Measurements from ENCODE around the gene TRPM6. TPM values are rescaled to one million over a fixed set of nuclear protein-coding genes. Genes with fewer than 3 reads are reported as not detected.

Gene TRPM6
- total and polyA plus RNA-seq, 2 experiments from 2014 or later = 0.23 to 0.87 TPM

GRCh38 chr9:74683322-74683721 is 204.4 kb downstream of the TRPM6 start:
- Histone ChIP-seq H3K27ac (ENCODE audit: low read depth) (no peak overlapping the region), H3K4me3 (no peak overlapping the region), H3F3A (replicated peaks; ENCODE audit: low read depth) (no peaks in the 10 kb centered on the region), H3K4me1 (ENCODE audit: insufficient read depth) (no peaks in the 10 kb centered on the region), H3K27me3 (ENCODE audit: insufficient read depth) (no peaks in the 10 kb centered on the region), H3K36me3 (ENCODE audit: insufficient read depth) (no peaks in the 10 kb centered on the region), H3K9me2 (ENCODE audit: insufficient read depth) (no peaks in the 10 kb centered on the region), H2AFZ (no peak overlapping the region), H3K4me2 (no peak overlapping the region), H4K20me1 (replicated peaks; ENCODE audit: insufficient read depth) (no peaks in the 10 kb centered on the region), H3K79me2 (replicated peaks; ENCODE audit: insufficient read depth) (no peaks in the 10 kb centered on the region)
- no peak for DNase-seq (ENCODE audit: low spot score)
- Mint-ChIP-seq H3K4me1 (no peaks in the 10 kb centered on the region), H3K9me3 (no peaks in the 10 kb centered on the region), H3K27ac (no peak overlapping the region), H3K27me3 (ENCODE audit: insufficient read depth, low read depth, poor library complexity) (no peaks in the 10 kb centered on the region), H3K36me3 (ENCODE audit: low read depth) (no peaks in the 10 kb centered on the region), H3K4me3 (no peak overlapping the region)
- ATAC-seq = no peak
- TF ChIP-seq ZNF331 (CRISPR knock-in tag; IDR thresholded peaks at IDR 0.05; ENCODE audit: low read depth) (no peak), EZH2phosphoT487 (IDR thresholded peaks at IDR 0.05; ENCODE audit: unreplicated experiment) (no peak), STAT1 (IDR thresholded peaks at IDR 0.05; ENCODE audit: unreplicated experiment) (no peak), ETS1 (IDR thresholded peaks at IDR 0.05) (no peak), ZNF114 (CRISPR knock-in tag; IDR thresholded peaks at IDR 0.05) (no peak), JUNB (IDR thresholded peaks at IDR 0.05; ENCODE audit: unreplicated experiment) (no peak), POLR2AphosphoS5 (IDR thresholded peaks at IDR 0.05; ENCODE audit: low read depth) (no peak), CREB1 (CRISPR knock-in tag; IDR thresholded peaks at IDR 0.05; ENCODE audit: low read depth) (no peak)

- H3K36me3 Mint-ChIP-seq (ENCODE audit: low read depth) = no peaks in the 10 kb centered on the region
- Histone ChIP-seq H3F3A (replicated peaks; ENCODE audit: low read depth) (no peaks in the 10 kb centered on the region), H3K4me3 (no peak overlapping the region), H3K27me3 (ENCODE audit: insufficient read depth) (no peaks in the 10 kb centered on the region), H3K4me1 (ENCODE audit: insufficient read depth) (no peaks in the 10 kb centered on the region; the same call in 1 of the 2 replicates), H2AFZ (no peak overlapping the region), H4K20me1 (replicated peaks; ENCODE audit: insufficient read depth) (no peaks in the 10 kb centered on the region), H3K4me2 (no peak overlapping the region), H3K9me2 (ENCODE audit: insufficient read depth) (no peaks in the 10 kb centered on the region), H3K36me3 (ENCODE audit: insufficient read depth) (no peaks in the 10 kb centered on the region), H3K27ac (ENCODE audit: low read depth) (no peak overlapping the region), H3K79me2 (replicated peaks; ENCODE audit: insufficient read depth) (no peaks in the 10 kb centered on the region)
- H3K27me3 Mint-ChIP-seq (ENCODE audit: insufficient read depth, low read depth, poor library complexity) = no peaks in the 10 kb centered on the region
- DNase-seq (ENCODE audit: low spot score) (no peak), ATAC-seq (no peak)
- H3K9me3 Mint-ChIP-seq = no peaks in the 10 kb centered on the region
- H3K27ac Mint-ChIP-seq = no peak overlapping the region
- no peak overlapping the region for H3K4me3 Mint-ChIP-seq
- TF ChIP-seq ETS1 (IDR thresholded peaks at IDR 0.05) (no peak), JUNB (IDR thresholded peaks at IDR 0.05; ENCODE audit: unreplicated experiment) (no peak), ZNF114 (CRISPR knock-in tag; IDR thresholded peaks at IDR 0.05) (no peak), POLR2AphosphoS5 (IDR thresholded peaks at IDR 0.05; ENCODE audit: low read depth) (no peak), ZNF331 (CRISPR knock-in tag; IDR thresholded peaks at IDR 0.05; ENCODE audit: low read depth) (no peak), REST (IDR thresholded peaks at IDR 0.05; ENCODE audit: unreplicated experiment) (no peak), CREB1 (CRISPR knock-in tag; IDR thresholded peaks at IDR 0.05; ENCODE audit: low read depth) (no peak), STAT1 (IDR thresholded peaks at IDR 0.05; ENCODE audit: unreplicated experiment) (no peak), NANOG (IDR thresholded peaks at IDR 0.05; ENCODE audit: borderline replicate concordance) (no peak)
- peaks cover 2% of the 10 kb centered on the region; the same call in 2 of the 3 replicates for H3K4me1 Mint-ChIP-seq
These were observed 205.8 kb downstream of the TRPM6 start for GRCh38 chr9:74681906-74682305.
